ENCODE results near the gene SLC22A2.

The SLC22A2 gene

DNA sequence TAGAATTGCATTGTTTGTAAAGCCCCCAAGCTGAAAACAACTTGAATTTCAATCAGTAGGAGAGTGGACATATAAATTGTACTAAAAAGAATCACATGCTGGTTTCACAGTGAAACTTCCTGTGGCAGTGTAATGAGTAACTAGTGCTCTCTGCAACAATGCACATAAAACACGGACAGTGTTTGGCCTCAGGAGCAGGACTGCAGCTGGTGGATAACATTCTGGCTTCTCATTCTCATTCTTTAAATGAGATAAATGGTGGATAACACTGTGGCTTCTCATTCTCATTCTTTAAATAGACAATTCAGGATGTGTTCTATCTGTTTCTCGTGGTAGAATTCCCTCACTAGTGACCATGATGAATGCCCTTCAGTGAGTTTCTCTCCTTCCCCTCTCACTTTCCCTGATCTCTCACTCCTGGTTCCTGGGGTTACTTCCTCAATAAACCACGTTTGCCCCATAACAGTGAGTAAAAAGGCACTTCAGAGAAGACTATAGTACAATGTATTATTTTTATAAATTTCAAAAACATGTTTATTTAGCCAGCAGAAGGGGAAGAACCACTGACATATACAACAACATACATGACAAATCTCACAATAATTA, 59.9 kb downstream of the SLC22A2 start:
- TF ChIP-seq, protein P1, sequence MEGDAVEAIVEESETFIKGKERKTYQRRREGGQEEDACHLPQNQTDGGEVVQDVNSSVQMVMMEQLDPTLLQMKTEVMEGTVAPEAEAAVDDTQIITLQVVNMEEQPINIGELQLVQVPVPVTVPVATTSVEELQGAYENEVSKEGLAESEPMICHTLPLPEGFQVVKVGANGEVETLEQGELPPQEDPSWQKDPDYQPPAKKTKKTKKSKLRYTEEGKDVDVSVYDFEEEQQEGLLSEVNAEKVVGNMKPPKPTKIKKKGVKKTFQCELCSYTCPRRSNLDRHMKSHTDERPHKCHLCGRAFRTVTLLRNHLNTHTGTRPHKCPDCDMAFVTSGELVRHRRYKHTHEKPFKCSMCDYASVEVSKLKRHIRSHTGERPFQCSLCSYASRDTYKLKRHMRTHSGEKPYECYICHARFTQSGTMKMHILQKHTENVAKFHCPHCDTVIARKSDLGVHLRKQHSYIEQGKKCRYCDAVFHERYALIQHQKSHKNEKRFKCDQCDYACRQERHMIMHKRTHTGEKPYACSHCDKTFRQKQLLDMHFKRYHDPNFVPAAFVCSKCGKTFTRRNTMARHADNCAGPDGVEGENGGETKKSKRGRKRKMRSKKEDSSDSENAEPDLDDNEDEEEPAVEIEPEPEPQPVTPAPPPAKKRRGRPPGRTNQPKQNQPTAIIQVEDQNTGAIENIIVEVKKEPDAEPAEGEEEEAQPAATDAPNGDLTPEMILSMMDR (conservative IDR thresholded peaks at IDR 0.05; ENCODE audit: low read depth) = no peak
- POLR2A ChIA-PET (ENCODE audit: low non-redundant PET) = no interaction called here
- CTCF ChIA-PET = interaction anchor here (0.5 kb wide), 1 partner anchor 321 kb away, joined by 4 read pairs; no protein-coding TSS in a partner anchor
- H3K27ac ChIP-seq = no peak overlapping the region
- no peak for DNase-seq (ENCODE audit: low spot score)

DNA sequence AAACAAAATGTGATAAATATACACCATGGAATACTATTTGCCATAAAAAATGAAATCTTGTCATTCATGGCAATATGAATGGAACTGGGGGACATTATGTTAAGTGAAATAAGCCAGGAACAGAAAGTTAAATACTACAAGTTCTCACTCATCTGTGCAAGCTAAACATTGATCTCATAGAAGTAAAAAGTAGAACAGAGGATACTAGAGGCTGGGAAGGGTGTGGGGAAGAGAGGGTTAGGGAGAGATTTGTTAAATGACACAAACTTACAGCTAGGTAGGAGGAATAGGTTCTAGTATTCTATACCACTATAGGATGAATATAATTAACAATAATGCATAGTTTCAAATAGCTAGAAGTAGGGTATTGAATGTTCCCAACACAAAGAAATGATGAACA, 61.0 kb downstream of the SLC22A2 start:
- TF ChIP-seq, protein P1 (conservative IDR thresholded peaks at IDR 0.05; ENCODE audit: low read depth) = no peak

GRCh38 chr6:160194808-160195207, 63.8 kb downstream of the SLC22A2 start:
- CTCF ChIA-PET = no interaction called here
- POLR2A ChIA-PET (ENCODE audit: low non-redundant PET) = no interaction called here

More for the DNA sequence above, 61.0 kb downstream of the SLC22A2 start:
- no peak overlapping the region for H3K27ac ChIP-seq
- CTCF ChIA-PET = no interaction called here
- DNase-seq (ENCODE audit: low spot score) = no peak
- POLR2A ChIA-PET (ENCODE audit: low non-redundant PET) = no interaction called here

DNA sequence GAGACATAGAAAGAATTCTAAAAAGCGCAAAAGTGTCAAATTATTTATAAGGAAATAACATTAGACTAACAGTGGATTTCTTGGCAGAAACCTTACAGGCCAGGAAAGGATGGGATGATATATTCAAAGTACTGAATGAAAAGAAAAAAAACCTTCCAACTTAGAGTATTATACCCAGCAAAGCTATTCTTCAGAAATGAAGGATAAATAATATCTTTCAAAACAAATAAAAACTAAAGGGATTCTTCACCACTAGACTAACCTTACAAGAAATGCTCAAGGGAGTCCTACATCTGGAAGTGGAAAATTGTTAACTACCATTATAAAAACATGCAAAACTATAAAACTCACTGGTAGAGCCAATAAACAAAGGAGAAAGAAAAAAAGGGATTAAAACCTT, 65.8 kb downstream of the SLC22A2 start:
- TF ChIP-seq, protein P1 (conservative IDR thresholded peaks at IDR 0.05; ENCODE audit: low read depth) = no peak
- ChIA-PET CTCF (no interaction called here), POLR2A (ENCODE audit: low non-redundant PET) (no interaction called here)
- no peak for DNase-seq (ENCODE audit: low spot score)
- no peak overlapping the region for H3K27ac ChIP-seq

More at GRCh38 chr6:160194808-160195207, 63.8 kb downstream of the SLC22A2 start:
- H3K27ac ChIP-seq = no peak overlapping the region
- TF ChIP-seq, protein P1 (conservative IDR thresholded peaks at IDR 0.05; ENCODE audit: low read depth) = no peak
- DNase-seq (ENCODE audit: low spot score) = no peak

DNA sequence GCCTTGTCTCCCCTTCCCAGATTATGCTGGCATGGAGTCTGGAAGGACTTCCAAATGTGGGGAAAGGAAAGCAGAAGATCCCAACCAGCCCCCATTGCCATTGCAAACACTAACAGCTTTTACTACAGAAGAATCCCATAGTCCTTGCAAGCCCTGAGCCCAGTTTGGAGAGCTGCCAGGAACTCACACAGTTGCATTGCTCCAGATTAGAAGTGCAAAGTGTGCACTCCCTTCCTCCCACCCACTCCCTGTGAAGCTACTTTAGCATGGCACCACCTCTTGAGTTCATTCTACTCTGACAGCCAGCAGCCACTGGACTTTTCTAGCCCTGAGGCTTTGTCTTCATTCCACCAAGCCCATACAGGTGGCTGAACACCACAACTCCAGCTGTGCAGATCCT, 67.6 kb downstream of the SLC22A2 start:
- ChIA-PET POLR2A (ENCODE audit: low non-redundant PET) (no interaction called here), CTCF (no interaction called here)
- DNase-seq (ENCODE audit: low spot score) = no peak
- H3K27ac ChIP-seq = no peak overlapping the region
- TF ChIP-seq, protein P1 (conservative IDR thresholded peaks at IDR 0.05; ENCODE audit: low read depth) = no peak

- TF ChIP-seq, protein P1 (conservative IDR thresholded peaks at IDR 0.05; ENCODE audit: low read depth) = no peak
- ChIA-PET POLR2A (ENCODE audit: low non-redundant PET) (no interaction called here), CTCF (interaction anchor here (0.6 kb wide), 1 partner anchor 522 kb away, joined by 3 read pairs; no protein-coding TSS in a partner anchor)
- no peak overlapping the region for H3K27ac ChIP-seq
- no peak for DNase-seq (ENCODE audit: low spot score)
These were observed 68.5 kb downstream of the SLC22A2 start for GRCh38 chr6:160190081-160190480.
